Upper lobe of left lung (tissue), 6 donors: Measurements from ENCODE around the gene SLC25A12. TPM values are rescaled to one million over a fixed set of nuclear protein-coding genes. Genes with fewer than 3 reads are reported as not detected.

Experiments used
- ATAC-seq, 2 donors: fragments of 200-7000 bp; cut with Tn5 transposase; one replicate each; pipeline ENCODE4 v1.9.1; 2022; ENCODE audit warnings: mild to moderate bottlenecking in 2 of 2, moderate library complexity in 2 of 2; ENCODE audit not compliant: low FRiP score in 2 of 2
- DNase-seq, 2 donors: peaks; one replicate each; pipeline ENCODE4 v3.0.0-alpha.2; 2019 to 2020
- H3K27ac ChIP-seq, 4 donors: fragments of 200-600 bp; sonication (generic); one replicate each; pipeline ENCODE4 v1.5.1; 2016 to 2019
- H3K27me3 ChIP-seq, 4 donors: fragments of 200-600 bp; sonication (generic); one replicate each; pipeline ENCODE4 v1.5.1; 2017 to 2019
- H3K36me3 ChIP-seq, 4 donors: fragments of 200-600 bp; sonication (generic); one replicate each; pipeline ENCODE4 v1.5.1; 2016 to 2019
- H3K4me1 ChIP-seq, 4 donors: fragments of 200-600 bp; sonication (generic); one replicate each; pipeline ENCODE4 v1.5.1; 2018 to 2019
- H3K4me3 ChIP-seq, 4 donors: fragments of 200-600 bp; sonication (generic); one replicate each; pipeline ENCODE4 v1.5.1; 2017 to 2019; ENCODE audit warnings: mild to moderate bottlenecking in 2 of 4, moderate library complexity in 1 of 4
- H3K9me3 ChIP-seq, 4 donors: fragments of 200-600 bp; sonication (generic); one replicate each; pipeline ENCODE4 v1.5.1; 2018 to 2019
- CTCF ChIP-seq, 6 experiments: fragments of 450-650 bp in 4 of 6; fragments of 200-600 bp in 2 of 6; sonication (generic) in 2 of 6; IDR thresholded peaks; one replicate each; pipeline ENCODE4 v1.5.1; 2016 to 2019; ENCODE audit warnings: antibody characterized with exemption in 6 of 6
- EP300 ChIP-seq, 4 donors: sonication (generic); formaldehyde crosslinking; IDR thresholded peaks; one replicate each; pipeline ENCODE4 v1.5.1; 2017; ENCODE audit warnings: antibody characterized with exemption in 4 of 4, control low read depth in 2 of 4
- POLR2A ChIP-seq, 4 donors: fragments of 450-650 bp; IDR thresholded peaks; one replicate each; pipeline ENCODE4 v1.5.1; 2016 to 2017; ENCODE audit warnings: antibody characterized with exemption in 4 of 4, mild to moderate bottlenecking in 2 of 4
- POLR2AphosphoS5 ChIP-seq, 2 donors: sonication (generic); formaldehyde crosslinking; IDR thresholded peaks; one replicate each; pipeline ENCODE4 v1.5.1; 2017; ENCODE audit warnings: antibody characterized with exemption in 2 of 2
- WGBS, 2 donors: methylation state at CpG; one replicate each; pipeline ENCODE4 v1.1.5; 2017 to 2018; 5-methylcytosine and 5-hydroxymethylcytosine counted together
- total RNA-seq, 6 donors: library from RNA; depleted of rRNA in 4 of 6; stranded (reverse); fragments of >200 nt in 4 of 6; gene quantifications; one replicate each; pipeline versions ENCODE4 v1.1.0 to v1.2.1, GENCODE V29; 2016 to 2021
- donor health status: DM: no; HTN: no; CAD: no; lungs with moderate emphysema.
- donor health status: DM: no; HTN: yes; CAD: no; lungs with severe emphysema.

Gene SLC25A12
- total RNA-seq, 6 donors from 2014 or later: 6.2 to 27.2 (median 11.3) TPM

GRCh38 chr2:171792886-171793580 is 101.0 kb downstream of the SLC25A12 start:
- TF ChIP-seq CTCF (IDR thresholded peaks at IDR 0.05) (no peak), POLR2A (IDR thresholded peaks at IDR 0.05) (no peak), POLR2AphosphoS5 (IDR thresholded peaks at IDR 0.05) (no peak), EP300 (IDR thresholded peaks at IDR 0.05) (no peak)
- ATAC-seq: no peak
- Histone ChIP-seq H3K27me3 (no peaks in the 10 kb centered on the region), H3K4me1 (no peaks in the 10 kb centered on the region), H3K9me3 (no peaks in the 10 kb centered on the region), H3K36me3 (peaks cover 3 to 38% (median 4%) of the 10 kb centered on the region in 4 donors), H3K4me3 (no peak overlapping the region), H3K27ac (no peak overlapping the region)
- DNase-seq: no peak
- 83 to 86% methylated on average over 4 of the region's 4 CpGs for WGBS, 2 donors

- 98 to 100% methylated on average over 3 of the region's 3 CpGs for WGBS, 2 donors
- H3K27me3 ChIP-seq: no peaks in the 10 kb centered on the region
- H3K36me3 ChIP-seq: peaks cover 3 to 47% (median 8%) of the 10 kb centered on the region in 4 donors
- DNase-seq (no peak), ATAC-seq (no peak)
- TF ChIP-seq CTCF (IDR thresholded peaks at IDR 0.05): no peak
- TF ChIP-seq POLR2A (IDR thresholded peaks at IDR 0.05): no peak
- TF ChIP-seq EP300 (IDR thresholded peaks at IDR 0.05): no peak
- TF ChIP-seq POLR2AphosphoS5 (IDR thresholded peaks at IDR 0.05): no peak
- H3K9me3 ChIP-seq: no peaks in the 10 kb centered on the region
- H3K4me3 ChIP-seq: no peak overlapping the region
- no peaks in the 10 kb centered on the region for H3K4me1 ChIP-seq
- no peak overlapping the region for H3K27ac ChIP-seq
Observed at GRCh38 chr2:171792157-171792556, 101.9 kb downstream of the SLC25A12 start.

- ATAC-seq (no peak), DNase-seq (no peak)
- no peak overlapping the region for H3K27ac ChIP-seq
- no peak for TF ChIP-seq POLR2A (IDR thresholded peaks at IDR 0.05)
- no peak for TF ChIP-seq POLR2AphosphoS5 (IDR thresholded peaks at IDR 0.05)
- no peaks in the 10 kb centered on the region for H3K27me3 ChIP-seq
- no peaks in the 10 kb centered on the region for H3K4me1 ChIP-seq
- H3K9me3 ChIP-seq: no peaks in the 10 kb centered on the region
- 76 to 78% methylated on average over 4 of the region's 4 CpGs for WGBS, 2 donors
- no peak overlapping the region for H3K4me3 ChIP-seq
- peaks cover 3 to 55% (median 10%) of the 10 kb centered on the region in 4 donors for H3K36me3 ChIP-seq
Observed at GRCh38 chr2:171791361-171791760, 102.7 kb downstream of the SLC25A12 start.

GRCh38 chr2:171789956-171790355 is 104.1 kb downstream of the SLC25A12 start:
- H3K4me3 ChIP-seq: no peak overlapping the region
- no peak overlapping the region for H3K27ac ChIP-seq
- H3K36me3 ChIP-seq: peaks cover 3 to 65% (median 12%) of the 10 kb centered on the region in 4 donors
- H3K9me3 ChIP-seq: no peaks in the 10 kb centered on the region
- TF ChIP-seq EP300 (IDR thresholded peaks at IDR 0.05) (no peak), POLR2AphosphoS5 (IDR thresholded peaks at IDR 0.05) (no peak), POLR2A (IDR thresholded peaks at IDR 0.05) (no peak), CTCF (IDR thresholded peaks at IDR 0.05) (no peak)
- no peaks in the 10 kb centered on the region for H3K27me3 ChIP-seq
- 77 to 87% methylated on average over 2 to 6 of the region's 6 CpGs for WGBS, 2 donors
- ATAC-seq (no peak), DNase-seq (no peak)
- H3K4me1 ChIP-seq: no peaks in the 10 kb centered on the region

- ATAC-seq (no peak), DNase-seq (no peak)
- 63 to 69% methylated on average over 7 of the region's 7 CpGs for WGBS, 2 donors
- TF ChIP-seq POLR2A (IDR thresholded peaks at IDR 0.05) (no peak), EP300 (IDR thresholded peaks at IDR 0.05) (no peak), POLR2AphosphoS5 (IDR thresholded peaks at IDR 0.05) (no peak), CTCF (IDR thresholded peaks at IDR 0.05) (no peak)
- Histone ChIP-seq H3K4me3 (no peak overlapping the region), H3K27me3 (no peaks in the 10 kb centered on the region), H3K27ac (no peak overlapping the region), H3K4me1 (no peaks in the 10 kb centered on the region), H3K36me3 (peaks cover 3 to 76% (median 16%) of the 10 kb centered on the region in 4 donors), H3K9me3 (no peaks in the 10 kb centered on the region)
Observed at GRCh38 chr2:171788316-171788993, 105.6 kb downstream of the SLC25A12 start.
